ENCODE results near the gene RHCE. TPM values are rescaled to one million over a fixed set of nuclear protein-coding genes. Genes with fewer than 3 reads are reported as not detected.
A peak's percentile ranks its signal among the peaks of the same experiment; 100 is the strongest.

RHCE gene
- total and polyA plus RNA-seq, 2 experiments from 2014 or later, result 0.80 to 8.8 TPM

GRCh38 chr1:25342846-25343245 is 77.8 kb downstream of the RHCE start:
- H4K20me1 ChIP-seq (ENCODE audit: insufficient read depth, poor library complexity, severe bottlenecking), result peaks cover 19% of the 10 kb centered on the region
- H2AFZ ChIP-seq, result no peak overlapping the region
- no peaks in the 10 kb centered on the region for H3K36me3 ChIP-seq (replicated peaks; ENCODE audit: insufficient read depth, low read depth)
- no peaks in the 10 kb centered on the region for H3K9me2 ChIP-seq (replicated peaks; ENCODE audit: insufficient read depth)
- H3K4me2 ChIP-seq, result no peak overlapping the region
- 100% methylated on average over 1 of the region's 1 CpG for WGBS (ENCODE audit: low lambda C conversion rate, missing lambda C conversion rate)
- H3K4me1 ChIP-seq (ENCODE audit: insufficient read depth), result peaks cover 12% of the 10 kb centered on the region
- H3K27me3 ChIP-seq, result no peaks in the 10 kb centered on the region
- peaks cover 86% of the 10 kb centered on the region for H3K79me2 ChIP-seq
- no peaks in the 10 kb centered on the region for H3K9me3 ChIP-seq (ENCODE audit: low read depth)
- no peak for DNase-seq (ENCODE audit: low spot score)
- no peak overlapping the region for H3K27ac ChIP-seq
- H3K4me3 ChIP-seq, result no peak overlapping the region
- TF ChIP-seq EZH2phosphoT487 (IDR thresholded peaks at IDR 0.05; ENCODE audit: low read depth, severe bottlenecking, unreplicated experiment), result no peak
- TF ChIP-seq, protein P1, sequence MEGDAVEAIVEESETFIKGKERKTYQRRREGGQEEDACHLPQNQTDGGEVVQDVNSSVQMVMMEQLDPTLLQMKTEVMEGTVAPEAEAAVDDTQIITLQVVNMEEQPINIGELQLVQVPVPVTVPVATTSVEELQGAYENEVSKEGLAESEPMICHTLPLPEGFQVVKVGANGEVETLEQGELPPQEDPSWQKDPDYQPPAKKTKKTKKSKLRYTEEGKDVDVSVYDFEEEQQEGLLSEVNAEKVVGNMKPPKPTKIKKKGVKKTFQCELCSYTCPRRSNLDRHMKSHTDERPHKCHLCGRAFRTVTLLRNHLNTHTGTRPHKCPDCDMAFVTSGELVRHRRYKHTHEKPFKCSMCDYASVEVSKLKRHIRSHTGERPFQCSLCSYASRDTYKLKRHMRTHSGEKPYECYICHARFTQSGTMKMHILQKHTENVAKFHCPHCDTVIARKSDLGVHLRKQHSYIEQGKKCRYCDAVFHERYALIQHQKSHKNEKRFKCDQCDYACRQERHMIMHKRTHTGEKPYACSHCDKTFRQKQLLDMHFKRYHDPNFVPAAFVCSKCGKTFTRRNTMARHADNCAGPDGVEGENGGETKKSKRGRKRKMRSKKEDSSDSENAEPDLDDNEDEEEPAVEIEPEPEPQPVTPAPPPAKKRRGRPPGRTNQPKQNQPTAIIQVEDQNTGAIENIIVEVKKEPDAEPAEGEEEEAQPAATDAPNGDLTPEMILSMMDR (IDR thresholded peaks at IDR 0.05; ENCODE audit: poor library complexity), result no peak
- no peak for TF ChIP-seq EZH2 (IDR thresholded peaks at IDR 0.05; ENCODE audit: borderline replicate concordance)

- WGBS (ENCODE audit: low lambda C conversion rate, missing lambda C conversion rate), result 94% methylated on average over 6 of the region's 6 CpGs
- Histone ChIP-seq H3K4me1 (ENCODE audit: insufficient read depth) (peaks cover 12% of the 10 kb centered on the region), H3K9me2 (replicated peaks; ENCODE audit: insufficient read depth) (no peaks in the 10 kb centered on the region), H3K27ac (no peak overlapping the region), H3K36me3 (replicated peaks; ENCODE audit: insufficient read depth, low read depth) (no peaks in the 10 kb centered on the region), H2AFZ (no peak overlapping the region), H3K4me2 (no peak overlapping the region), H4K20me1 (ENCODE audit: insufficient read depth, poor library complexity, severe bottlenecking) (peaks cover 19% of the 10 kb centered on the region), H3K4me3 (no peak overlapping the region), H3K9me3 (ENCODE audit: low read depth) (no peaks in the 10 kb centered on the region), H3K79me2 (peaks cover 79% of the 10 kb centered on the region), H3K27me3 (no peaks in the 10 kb centered on the region)
- TF ChIP-seq EZH2phosphoT487 (IDR thresholded peaks at IDR 0.05; ENCODE audit: low read depth, severe bottlenecking, unreplicated experiment), result no peak
- no peak for TF ChIP-seq EZH2 (IDR thresholded peaks at IDR 0.05; ENCODE audit: borderline replicate concordance)
- TF ChIP-seq, protein P1 (IDR thresholded peaks at IDR 0.05; ENCODE audit: poor library complexity), result no peak
- no peak for DNase-seq (ENCODE audit: low spot score)
Observed at GRCh38 chr1:25341746-25342145, 78.9 kb downstream of the RHCE start.

- H3K79me2 ChIP-seq, result peaks cover 55% of the 10 kb centered on the region
- peak overlapping the region; percentile 80 for H3K4me3 ChIP-seq
- H3K4me2 ChIP-seq, result peak overlapping the region; percentile 83
- peaks cover 19% of the 10 kb centered on the region for H4K20me1 ChIP-seq (ENCODE audit: insufficient read depth, poor library complexity, severe bottlenecking)
- no peaks in the 10 kb centered on the region for H3K9me3 ChIP-seq (ENCODE audit: low read depth)
- peaks cover 12% of the 10 kb centered on the region for H3K4me1 ChIP-seq (ENCODE audit: insufficient read depth)
- TF ChIP-seq, protein P1 (IDR thresholded peaks at IDR 0.05; ENCODE audit: poor library complexity), result no peak
- TF ChIP-seq EZH2phosphoT487 (IDR thresholded peaks at IDR 0.05; ENCODE audit: low read depth, severe bottlenecking, unreplicated experiment), result no peak
- no peak for TF ChIP-seq EZH2 (IDR thresholded peaks at IDR 0.05; ENCODE audit: borderline replicate concordance)
- no peaks in the 10 kb centered on the region for H3K9me2 ChIP-seq (replicated peaks; ENCODE audit: insufficient read depth)
- no peaks in the 10 kb centered on the region for H3K27me3 ChIP-seq
- H3K36me3 ChIP-seq (replicated peaks; ENCODE audit: insufficient read depth, low read depth), result no peaks in the 10 kb centered on the region
- peak overlapping the region; percentile 73 for H2AFZ ChIP-seq
- DNase-seq (ENCODE audit: low spot score), result no peak
- 3% methylated on average over 6 of the region's 6 CpGs for WGBS (ENCODE audit: low lambda C conversion rate, missing lambda C conversion rate)
- peak overlapping the region; percentile 98 for H3K27ac ChIP-seq
Observed at GRCh38 chr1:25338986-25339385, 81.6 kb downstream of the RHCE start.
